ENCODE measurements around the gene SEMA4D. TPM values are rescaled to one million over a fixed set of nuclear protein-coding genes. Genes with fewer than 3 reads are reported as not detected.

Gene SEMA4D
- total and polyA plus RNA-seq, 8 donors: 20.0 to 71.9 (median 25.6) TPM

DNA sequence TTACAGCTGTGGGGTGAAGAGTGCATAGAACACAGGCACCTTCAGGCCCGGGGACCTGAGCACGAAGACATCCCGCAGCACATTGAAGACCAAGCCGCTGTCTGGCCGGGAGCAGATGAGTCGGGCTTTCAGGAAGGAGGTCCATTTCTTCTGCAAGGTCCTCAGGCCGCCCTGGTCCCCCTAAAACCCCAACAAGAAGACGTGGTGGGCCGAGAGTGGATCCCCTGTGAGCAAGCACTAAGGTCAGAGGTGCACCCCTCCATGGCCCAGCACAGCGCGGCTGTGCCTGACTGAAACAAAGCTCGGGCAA lies 109.1 kb downstream of the SEMA4D start:
- Histone ChIP-seq H3K27ac (peak overlapping the region in 1 of 2 donors; percentile 82), H3K4me1 (peaks cover 0 to 24% of the 10 kb centered on the region in 2 donors), H3K9me3 (no peaks in the 10 kb centered on the region), H3K36me3 (peaks cover 0 to 99% of the 10 kb centered on the region in 2 donors), H3K4me3 (no peak overlapping the region), H3K27me3 (no peaks in the 10 kb centered on the region)
- TF ChIP-seq, protein P1, sequence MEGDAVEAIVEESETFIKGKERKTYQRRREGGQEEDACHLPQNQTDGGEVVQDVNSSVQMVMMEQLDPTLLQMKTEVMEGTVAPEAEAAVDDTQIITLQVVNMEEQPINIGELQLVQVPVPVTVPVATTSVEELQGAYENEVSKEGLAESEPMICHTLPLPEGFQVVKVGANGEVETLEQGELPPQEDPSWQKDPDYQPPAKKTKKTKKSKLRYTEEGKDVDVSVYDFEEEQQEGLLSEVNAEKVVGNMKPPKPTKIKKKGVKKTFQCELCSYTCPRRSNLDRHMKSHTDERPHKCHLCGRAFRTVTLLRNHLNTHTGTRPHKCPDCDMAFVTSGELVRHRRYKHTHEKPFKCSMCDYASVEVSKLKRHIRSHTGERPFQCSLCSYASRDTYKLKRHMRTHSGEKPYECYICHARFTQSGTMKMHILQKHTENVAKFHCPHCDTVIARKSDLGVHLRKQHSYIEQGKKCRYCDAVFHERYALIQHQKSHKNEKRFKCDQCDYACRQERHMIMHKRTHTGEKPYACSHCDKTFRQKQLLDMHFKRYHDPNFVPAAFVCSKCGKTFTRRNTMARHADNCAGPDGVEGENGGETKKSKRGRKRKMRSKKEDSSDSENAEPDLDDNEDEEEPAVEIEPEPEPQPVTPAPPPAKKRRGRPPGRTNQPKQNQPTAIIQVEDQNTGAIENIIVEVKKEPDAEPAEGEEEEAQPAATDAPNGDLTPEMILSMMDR (IDR thresholded peaks at IDR 0.05): no peak
- ATAC-seq (no peak), DNase-seq (no peak)
- intact Hi-C loops (cut with DNase I): no loop called here

- TF ChIP-seq, protein P1 (IDR thresholded peaks at IDR 0.05): no peak
- peaks cover 0 to 99% of the 10 kb centered on the region in 2 donors for H3K36me3 ChIP-seq
- intact Hi-C loops (cut with DNase I): no loop called here
Measured at GRCh38 chr9:89388084-89388867, 109.6 kb downstream of the SEMA4D start.

DNA sequence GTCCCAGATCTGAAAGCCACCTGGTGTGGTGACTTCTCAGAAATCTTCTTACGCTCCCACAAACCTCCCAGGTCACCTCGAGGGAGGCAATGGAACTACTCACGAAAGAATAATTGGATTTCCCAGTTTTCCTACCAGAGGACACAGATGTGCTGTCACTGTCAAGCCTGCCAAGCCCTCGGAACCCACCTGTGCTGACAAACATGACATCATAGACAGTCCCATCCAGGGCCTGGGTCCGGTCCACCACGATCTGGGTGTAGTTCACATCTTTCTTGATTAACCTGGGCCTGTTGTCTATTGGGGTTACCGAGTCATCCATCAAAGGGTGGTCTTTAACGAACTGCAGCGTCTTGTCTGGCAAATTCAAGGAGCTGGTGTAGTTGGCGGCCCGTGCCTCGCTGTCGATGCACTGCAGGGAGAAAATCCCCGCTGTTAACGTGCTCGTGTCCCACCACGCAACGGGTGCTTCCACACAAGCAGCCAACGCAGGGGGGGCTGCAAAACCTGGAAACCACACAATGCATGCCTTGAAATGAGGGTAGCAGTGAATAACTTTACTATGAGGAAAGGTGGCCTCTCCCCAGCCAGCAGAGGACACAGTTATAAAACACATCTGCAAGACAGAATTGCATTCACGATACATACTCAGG lies 110.6 kb downstream of the SEMA4D start:
- Histone ChIP-seq H3K27ac (peak overlapping the region; percentile 68 to 82), H3K4me3 (no peak overlapping the region), H3K9me3 (no peaks in the 10 kb centered on the region), H3K4me1 (peaks cover 0 to 32% of the 10 kb centered on the region in 2 donors), H3K27me3 (no peaks in the 10 kb centered on the region), H3K36me3 (peaks cover 0 to 99% of the 10 kb centered on the region in 2 donors)
- TF ChIP-seq, protein P1 (IDR thresholded peaks at IDR 0.05): no peak
- no peak for DNase-seq
- no peak for ATAC-seq
- intact Hi-C loops (cut with DNase I): no loop called here

More at GRCh38 chr9:89388084-89388867, 109.6 kb downstream of the SEMA4D start:
- Histone ChIP-seq H3K9me3 (no peaks in the 10 kb centered on the region), H3K27ac (peak overlapping the region; percentile 68 to 82), H3K27me3 (no peaks in the 10 kb centered on the region), H3K4me1 (peaks cover 0 to 24% of the 10 kb centered on the region in 2 donors), H3K4me3 (no peak overlapping the region)
- ATAC-seq (peak; percentile 80), DNase-seq (peak; percentile 74 to 90 (median 81))

DNA sequence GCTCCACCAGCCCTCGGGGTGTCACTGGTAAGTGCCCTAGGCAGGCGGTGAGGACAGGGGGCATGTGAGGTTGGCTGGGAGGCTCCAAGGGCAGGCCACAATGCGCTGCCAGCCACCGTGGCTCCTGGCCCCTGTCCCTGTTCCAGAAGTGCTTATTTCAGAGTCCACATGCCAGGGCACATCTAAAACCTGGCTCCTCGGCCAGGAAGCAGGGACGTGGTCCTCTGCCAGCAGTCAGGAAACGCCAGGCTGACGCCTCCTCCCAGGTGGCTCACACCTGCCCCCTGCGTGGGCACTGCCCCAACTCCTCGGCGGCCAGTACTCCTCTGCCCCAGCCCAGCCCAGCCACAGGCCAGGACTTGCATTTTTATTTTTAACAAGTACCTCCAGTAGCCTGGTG lies 111.1 kb downstream of the SEMA4D start:
- Histone ChIP-seq H3K9me3 (no peaks in the 10 kb centered on the region), H3K27me3 (no peaks in the 10 kb centered on the region), H3K36me3 (peaks cover 0 to 99% of the 10 kb centered on the region in 2 donors), H3K4me1 (peaks cover 0 to 37% of the 10 kb centered on the region in 2 donors), H3K4me3 (no peak overlapping the region), H3K27ac (peak overlapping the region in 1 of 2 donors; percentile 11)
- TF ChIP-seq, protein P1 (IDR thresholded peaks at IDR 0.05): no peak
- intact Hi-C loops (cut with DNase I): no loop called here
- DNase-seq (no peak), ATAC-seq (no peak)

GRCh38 chr9:89386206-89386605 lies 111.7 kb downstream of the SEMA4D start:
- peaks cover 0 to 98% of the 10 kb centered on the region in 2 donors for H3K36me3 ChIP-seq
- no peak overlapping the region for H3K4me3 ChIP-seq
- H3K27ac ChIP-seq: peak overlapping the region in 1 of 2 donors; percentile 11
- no peaks in the 10 kb centered on the region for H3K9me3 ChIP-seq
- TF ChIP-seq, protein P1 (IDR thresholded peaks at IDR 0.05): no peak
- H3K27me3 ChIP-seq: no peaks in the 10 kb centered on the region
- intact Hi-C loops (cut with DNase I): no loop called here
- ATAC-seq (no peak), DNase-seq (no peak)
- H3K4me1 ChIP-seq: peaks cover 0 to 43% of the 10 kb centered on the region in 2 donors
